IPS-NIHi7 (cell line): ENCODE measurements around the gene SUCO.
"Not testable (repeated sequence)": the region's sequence is repeated elsewhere in the genome, so short reads cannot be mapped to it uniquely, and the experiment has no call there.

Experiments used
- DNase-seq: peaks from one replicate; pipeline ENCODE4 v3.0.0; 2012; ENCODE audit warnings: mixed read lengths; ENCODE audit errors: extremely low spot score

The SUCO gene

GRCh38 chr1:172566196-172566997 is 33.4 kb downstream of the SUCO start:
- no peak for DNase-seq

GRCh38 chr1:172567720-172568119 is 34.8 kb downstream of the SUCO start:
- no peak for DNase-seq

GRCh38 chr1:172574080-172574479 is 41.1 kb downstream of the SUCO start:
- no peak for DNase-seq

GRCh38 chr1:172578586-172578985 is 45.6 kb downstream of the SUCO start:
- no peak for DNase-seq

GRCh38 chr1:172581273-172581672 is 48.3 kb downstream of the SUCO start:
- no peak for DNase-seq

- no peak for DNase-seq
Measured at GRCh38 chr1:172581779-172582178, 48.8 kb downstream of the SUCO start.

GRCh38 chr1:172582889-172583288 is 49.9 kb downstream of the SUCO start:
- no peak for DNase-seq

- no peak for DNase-seq
Measured at GRCh38 chr1:172585348-172585747, 52.4 kb downstream of the SUCO start.

GRCh38 chr1:172585861-172586260 is 52.9 kb downstream of the SUCO start:
- no peak for DNase-seq

GRCh38 chr1:172588296-172589291 is 55.6 kb downstream of the SUCO start:
- no peak for DNase-seq

- DNase-seq, result no peak
Measured at GRCh38 chr1:172589553-172589952, 56.6 kb downstream of the SUCO start.

GRCh38 chr1:172591429-172591828 is 58.5 kb downstream of the SUCO start:
- DNase-seq, result not testable (repeated sequence)

GRCh38 chr1:172595066-172595465 is 62.1 kb downstream of the SUCO start:
- not testable (repeated sequence) for DNase-seq

GRCh38 chr1:172596782-172597181 is 63.8 kb downstream of the SUCO start:
- not testable (repeated sequence) for DNase-seq

- DNase-seq, result no peak
Measured at GRCh38 chr1:172599912-172600311, 67.0 kb downstream of the SUCO start.

GRCh38 chr1:172600615-172601014 is 67.7 kb downstream of the SUCO start:
- peak; percentile 8 for DNase-seq

GRCh38 chr1:172601046-172601630 is 68.2 kb downstream of the SUCO start:
- DNase-seq, result no peak

GRCh38 chr1:172602706-172603105 is 69.8 kb downstream of the SUCO start:
- no peak for DNase-seq

- DNase-seq, result no peak
Measured at GRCh38 chr1:172603816-172604215, 70.9 kb downstream of the SUCO start.

- no peak for DNase-seq
Measured at GRCh38 chr1:172605641-172606040, 72.7 kb downstream of the SUCO start.

GRCh38 chr1:172607145-172607544 is 74.2 kb downstream of the SUCO start:
- DNase-seq, result no peak

- no peak for DNase-seq
Measured at GRCh38 chr1:172608098-172608601, 75.2 kb downstream of the SUCO start.
